Measurements from ENCODE around the gene BMX. TPM values are rescaled to one million over a fixed set of nuclear protein-coding genes. Genes with fewer than 3 reads are reported as not detected.

BMX gene
- total and polyA plus RNA-seq, 9 of the 15 experiments (the other 6 are each of a cell fraction or from before 2014, with no cell fraction given): 0.45 to 4.2 (median 1.8) TPM

DNA sequence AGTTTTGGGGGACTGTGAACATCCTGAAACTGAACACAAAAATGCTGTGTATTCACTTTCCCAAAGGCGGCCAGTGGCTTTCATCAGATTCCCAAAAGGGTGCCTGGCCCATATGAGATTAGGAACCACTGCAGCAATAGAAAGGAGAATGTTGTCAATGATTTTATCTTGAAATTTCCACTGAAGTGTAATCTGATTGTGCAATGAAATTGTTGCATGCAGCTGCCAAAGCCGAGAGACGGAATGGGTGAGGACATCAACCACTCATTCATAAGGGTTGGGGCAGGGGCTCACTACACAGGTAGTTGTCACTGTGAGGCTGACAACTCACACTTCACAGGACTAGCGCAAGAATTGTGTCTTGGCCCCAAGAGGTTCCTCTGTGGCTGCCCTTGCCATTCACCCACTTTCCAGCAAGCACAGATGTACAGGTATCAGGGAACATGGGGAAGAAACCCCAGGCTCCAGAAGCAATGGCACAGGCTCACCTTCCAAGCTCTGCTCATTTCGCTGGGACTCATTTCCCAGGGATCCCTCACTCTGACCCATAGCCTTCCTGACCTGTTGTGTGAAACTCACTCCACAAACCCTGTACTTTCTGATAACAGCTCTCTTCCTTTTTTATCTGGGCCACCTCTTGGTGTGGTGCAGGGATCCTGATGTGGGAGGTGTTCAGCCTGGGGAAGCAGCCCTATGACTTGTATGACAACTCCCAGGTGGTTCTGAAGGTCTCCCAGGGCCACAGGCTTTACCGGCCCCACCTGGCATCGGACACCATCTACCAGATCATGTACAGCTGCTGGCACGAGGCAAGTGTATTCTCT is 48.8 kb downstream of the BMX start (continued):
- TF ChIP-seq NFIC (IDR thresholded peaks at IDR 0.05): peak; percentile 54
- TF ChIP-seq ZKSCAN3 (CRISPR knock-in tag; IDR thresholded peaks at IDR 0.05): no peak
- TF ChIP-seq, protein P1, sequence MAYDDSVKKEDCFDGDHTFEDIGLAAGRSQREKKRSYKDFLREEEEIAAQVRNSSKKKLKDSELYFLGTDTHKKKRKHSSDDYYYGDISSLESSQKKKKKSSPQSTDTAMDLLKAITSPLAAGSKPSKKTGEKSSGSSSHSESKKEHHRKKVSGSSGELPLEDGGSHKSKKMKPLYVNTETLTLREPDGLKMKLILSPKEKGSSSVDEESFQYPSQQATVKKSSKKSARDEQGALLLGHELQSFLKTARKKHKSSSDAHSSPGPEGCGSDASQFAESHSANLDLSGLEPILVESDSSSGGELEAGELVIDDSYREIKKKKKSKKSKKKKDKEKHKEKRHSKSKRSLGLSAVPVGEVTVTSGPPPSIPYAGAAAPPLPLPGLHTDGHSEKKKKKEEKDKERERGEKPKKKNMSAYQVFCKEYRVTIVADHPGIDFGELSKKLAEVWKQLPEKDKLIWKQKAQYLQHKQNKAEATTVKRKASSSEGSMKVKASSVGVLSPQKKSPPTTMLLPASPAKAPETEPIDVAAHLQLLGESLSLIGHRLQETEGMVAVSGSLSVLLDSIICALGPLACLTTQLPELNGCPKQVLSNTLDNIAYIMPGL (CRISPR knock-in tag; IDR thresholded peaks at IDR 0.05): no peak
- no peak for TF ChIP-seq ZNF79 (CRISPR knock-in tag; IDR thresholded peaks at IDR 0.05; ENCODE audit: low read depth)
- no peak for TF ChIP-seq SREBF2 (CRISPR knock-in tag; IDR thresholded peaks at IDR 0.05)
- no peak for TF ChIP-seq CHD2 (IDR thresholded peaks at IDR 0.05; ENCODE audit: low read depth, low read length)
- TF ChIP-seq, protein P2, sequence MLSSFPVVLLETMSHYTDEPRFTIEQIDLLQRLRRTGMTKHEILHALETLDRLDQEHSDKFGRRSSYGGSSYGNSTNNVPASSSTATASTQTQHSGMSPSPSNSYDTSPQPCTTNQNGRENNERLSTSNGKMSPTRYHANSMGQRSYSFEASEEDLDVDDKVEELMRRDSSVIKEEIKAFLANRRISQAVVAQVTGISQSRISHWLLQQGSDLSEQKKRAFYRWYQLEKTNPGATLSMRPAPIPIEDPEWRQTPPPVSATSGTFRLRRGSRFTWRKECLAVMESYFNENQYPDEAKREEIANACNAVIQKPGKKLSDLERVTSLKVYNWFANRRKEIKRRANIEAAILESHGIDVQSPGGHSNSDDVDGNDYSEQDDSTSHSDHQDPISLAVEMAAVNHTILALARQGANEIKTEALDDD (IDR thresholded peaks at IDR 0.05): no peak
- TF ChIP-seq, protein P3, sequence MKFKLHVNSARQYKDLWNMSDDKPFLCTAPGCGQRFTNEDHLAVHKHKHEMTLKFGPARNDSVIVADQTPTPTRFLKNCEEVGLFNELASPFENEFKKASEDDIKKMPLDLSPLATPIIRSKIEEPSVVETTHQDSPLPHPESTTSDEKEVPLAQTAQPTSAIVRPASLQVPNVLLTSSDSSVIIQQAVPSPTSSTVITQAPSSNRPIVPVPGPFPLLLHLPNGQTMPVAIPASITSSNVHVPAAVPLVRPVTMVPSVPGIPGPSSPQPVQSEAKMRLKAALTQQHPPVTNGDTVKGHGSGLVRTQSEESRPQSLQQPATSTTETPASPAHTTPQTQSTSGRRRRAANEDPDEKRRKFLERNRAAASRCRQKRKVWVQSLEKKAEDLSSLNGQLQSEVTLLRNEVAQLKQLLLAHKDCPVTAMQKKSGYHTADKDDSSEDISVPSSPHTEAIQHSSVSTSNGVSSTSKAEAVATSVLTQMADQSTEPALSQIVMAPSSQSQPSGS (CRISPR knock-in tag; IDR thresholded peaks at IDR 0.05): no peak
- no peak for TF ChIP-seq NRF1 (conservative IDR thresholded peaks at IDR 0.05 in 1 of 2, IDR thresholded peaks at IDR 0.05 in 1 of 2)
- TF ChIP-seq, protein P4, sequence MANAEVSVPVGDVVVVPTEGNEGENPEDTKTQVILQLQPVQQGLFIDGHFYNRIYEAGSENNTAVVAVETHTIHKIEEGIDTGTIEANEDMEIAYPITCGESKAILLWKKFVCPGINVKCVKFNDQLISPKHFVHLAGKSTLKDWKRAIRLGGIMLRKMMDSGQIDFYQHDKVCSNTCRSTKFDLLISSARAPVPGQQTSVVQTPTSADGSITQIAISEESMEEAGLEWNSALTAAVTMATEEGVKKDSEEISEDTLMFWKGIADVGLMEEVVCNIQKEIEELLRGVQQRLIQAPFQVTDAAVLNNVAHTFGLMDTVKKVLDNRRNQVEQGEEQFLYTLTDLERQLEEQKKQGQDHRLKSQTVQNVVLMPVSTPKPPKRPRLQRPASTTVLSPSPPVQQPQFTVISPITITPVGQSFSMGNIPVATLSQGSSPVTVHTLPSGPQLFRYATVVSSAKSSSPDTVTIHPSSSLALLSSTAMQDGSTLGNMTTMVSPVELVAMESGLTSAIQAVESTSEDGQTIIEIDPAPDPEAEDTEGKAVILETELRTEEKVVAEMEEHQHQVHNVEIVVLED (CRISPR knock-in tag; IDR thresholded peaks at IDR 0.05): no peak
- TF ChIP-seq TFAP4 (CRISPR knock-in tag; IDR thresholded peaks at IDR 0.05; ENCODE audit: borderline replicate concordance): 0 out of 2 replicates have a peak, but pooled peaks have one; percentile 23
- no peak for TF ChIP-seq RAD51 (IDR thresholded peaks at IDR 0.05; ENCODE audit: borderline replicate concordance, low read depth)
- no peak for TF ChIP-seq MITF (IDR thresholded peaks at IDR 0.05)
- TF ChIP-seq CTBP1 (IDR thresholded peaks at IDR 0.05; ENCODE audit: borderline replicate concordance): peak; percentile 46; the same call in 1 of the 2 replicates
- TF ChIP-seq CEBPG (CRISPR knock-in tag; IDR thresholded peaks at IDR 0.05): no peak
- peak; percentile 77 to 84 for TF ChIP-seq CEBPG (tag; conservative IDR thresholded peaks at IDR 0.05 in 1 of 2, IDR thresholded peaks at IDR 0.05 in 1 of 2)
- TF ChIP-seq U2AF2 (optimal IDR thresholded peaks at IDR 0.05; ENCODE audit: low read depth, low read length): no peak
- TF ChIP-seq ZFX (CRISPR knock-in tag; IDR thresholded peaks at IDR 0.05): peak; percentile 46; the same call in 1 of the 2 replicates
